Calu3 (cell line): Measurements from ENCODE around the gene PLK3. TPM values are rescaled to one million over a fixed set of nuclear protein-coding genes. Genes with fewer than 3 reads are reported as not detected.
"Not testable (repeated sequence)": the region's sequence is repeated elsewhere in the genome, so short reads cannot be mapped to it uniquely, and the experiment has no call there.

Experiments used
- Bru-seq: library from RNA; stranded (reverse); fragments of 400-500 nt; gene quantifications from one replicate; lab custom pipeline; 2021; lab: Mats Ljungman, UMichigan
- BruChase-seq, 2 experiments: library from RNA; stranded (reverse); fragments of 400-500 nt; gene quantifications; one replicate each; lab custom pipeline; 2021; lab: Mats Ljungman, UMichigan
- BruUV-seq: library from RNA; stranded (reverse); fragments of 400-500 nt; replicated peaks from 2 replicates; lab custom pipeline; 2021; lab: Mats Ljungman, UMichigan
- CTCF ChIA-PET: fragments of 300-600 bp; sonication (Branson Sonifier 250); formaldehyde crosslinking; loops from one replicate; lab custom pipeline; 2022; ENCODE audit warnings: antibody characterized with exemption; lab: Charles Lee
- DNase-seq: peaks from one replicate; pipeline ENCODE4 v3.0.0; 2022
- H3K27ac Mint-ChIP-seq: one replicate; pipeline ENCODE4 v1.8.0; 2022; ENCODE audit warnings: mixed read lengths; ENCODE audit not compliant: unreplicated experiment
- H3K27me3 Mint-ChIP-seq: one replicate; pipeline ENCODE4 v1.8.0; 2022; ENCODE audit warnings: mixed read lengths; ENCODE audit not compliant: unreplicated experiment
- H3K36me3 Mint-ChIP-seq: one replicate; pipeline ENCODE4 v1.8.0; 2022; ENCODE audit warnings: mild to moderate bottlenecking, moderate library complexity, mixed read lengths; ENCODE audit not compliant: insufficient read depth, unreplicated experiment
- H3K4me1 Mint-ChIP-seq: one replicate; pipeline ENCODE4 v1.8.0; 2022; ENCODE audit warnings: mild to moderate bottlenecking, low read depth, mixed read lengths; ENCODE audit not compliant: unreplicated experiment
- H3K4me3 Mint-ChIP-seq: one replicate; pipeline ENCODE4 v1.8.0; 2022; ENCODE audit warnings: mild to moderate bottlenecking, low read depth, moderate library complexity, mixed read lengths; ENCODE audit not compliant: unreplicated experiment
- H3K9me3 Mint-ChIP-seq: one replicate; pipeline ENCODE4 v1.8.0; 2022; ENCODE audit warnings: low read depth, mixed read lengths; ENCODE audit not compliant: unreplicated experiment
- CTCF ChIP-seq: fragments of 200-600 bp; IDR thresholded peaks from one replicate; pipeline ENCODE4 v1.8.0; 2022; ENCODE audit warnings: antibody characterized with exemption; ENCODE audit not compliant: unreplicated experiment
- intact Hi-C: fragments of 100-400 bp; cut with micrococcal nuclease; formaldehyde crosslinking; loops from one replicate; pipeline ENCODE4 v1.10.0; 2022; ENCODE audit not compliant: unreplicated experiment
- long read RNA-seq: library from polyadenylated mRNA; stranded (forward); transcript quantifications from one replicate; pipeline ENCODE4 v2.0.0, GENCODE V29; 2022
- total RNA-seq: library from RNA; stranded (reverse); gene quantifications from 2 replicates; pipeline ENCODE4 v1.2.3, GENCODE V29; 2022

The PLK3 gene
- 15.6 and 17.8 TPM in 2 replicates for total RNA-seq
- Bru-seq, nascent RNA, result percentile 63 among the genes with signal in this experiment
- BruChase-seq, experiment 1, labeled RNA remaining after a 6-hour chase, result percentile 64 among the genes with signal in this experiment
- percentile 58 among the genes with signal in this experiment for BruChase-seq, experiment 2, labeled RNA remaining after a 2-hour chase
- long read RNA-seq, transcript PLK3-201 (15 exons, 2,492 nt), result major isoform, 12 of 17 reads
- long read RNA-seq, partial matches to known transcripts, result 1 of 17 reads
- long read RNA-seq, other reads (novel, unspliced or antisense), result 4 of 17 reads

- no TSS peak for BruUV-seq
- intact Hi-C loops, result no loop called here
- peak; percentile 78 for TF ChIP-seq CTCF
- Mint-ChIP-seq H3K36me3 (peaks cover 57% of the 10 kb centered on the region), H3K27me3 (no peaks in the 10 kb centered on the region), H3K4me3 (peak within 1 kb of the TSS; percentile 77), H3K27ac (peak within 1 kb of the TSS; percentile 85), H3K4me1 (peaks cover 25% of the 10 kb centered on the region), H3K9me3 (no peaks in the 10 kb centered on the region)
- peak; percentile 98 for DNase-seq
- CTCF ChIA-PET, result interaction anchor here (0.6 to 1.6 kb wide), 10 partner anchors 9 to 211 kb away, joined by 3 to 10 read pairs (median 4); partner anchors contain the start of genes BTBD19, HECTD3, PTCH2 and RPS8
Observed at GRCh38 chr1:44799770-44800584, at the start of gene PLK3. Gene PLK3 (plus strand): TSS chr1:44800377. CDS start chr1:44800464, 87 bp downstream.

DNA sequence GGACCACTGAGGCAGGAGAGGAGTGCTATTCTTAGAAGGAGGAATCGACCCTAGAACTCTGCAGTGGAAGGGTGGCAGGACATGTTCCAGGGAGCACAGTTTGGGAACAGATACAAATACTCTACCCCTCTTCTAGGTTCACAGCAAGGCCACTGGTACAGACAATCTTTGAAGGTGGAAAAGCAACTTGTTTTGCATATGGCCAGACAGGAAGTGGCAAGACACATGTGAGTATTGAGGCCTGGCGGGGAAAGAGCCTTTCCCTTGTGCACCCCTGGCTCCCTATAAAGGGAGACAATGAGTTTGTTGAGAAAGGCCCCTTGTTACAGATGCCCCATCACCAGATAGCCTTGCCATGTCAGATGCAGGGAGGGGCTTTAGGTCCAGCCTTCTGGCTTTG lies 42.8 kb upstream of the PLK3 start:
- Mint-ChIP-seq H3K4me1 (no peaks in the 10 kb centered on the region), H3K36me3 (peaks cover 48% of the 10 kb centered on the region), H3K27me3 (no peaks in the 10 kb centered on the region), H3K9me3 (no peaks in the 10 kb centered on the region), H3K4me3 (no peak overlapping the region), H3K27ac (no peak overlapping the region)
- BruUV-seq, result no TSS peak
- no peak for DNase-seq
- intact Hi-C loops, result no loop called here
- CTCF ChIA-PET, result no interaction called here
- no peak for TF ChIP-seq CTCF

- BruUV-seq, result no TSS peak
- no peak for DNase-seq
- no peak overlapping the region for H3K27ac Mint-ChIP-seq
- no peaks in the 10 kb centered on the region for H3K4me1 Mint-ChIP-seq
- TF ChIP-seq CTCF, result no peak
- no peaks in the 10 kb centered on the region for H3K27me3 Mint-ChIP-seq
- no peak overlapping the region for H3K4me3 Mint-ChIP-seq
- CTCF ChIA-PET, result interaction anchor here (0.7 kb wide), 1 partner anchor 15 kb away, joined by 3 read pairs; no protein-coding TSS in a partner anchor
- H3K9me3 Mint-ChIP-seq, result no peaks in the 10 kb centered on the region
- intact Hi-C loops, result no loop called here
- peaks cover 46% of the 10 kb centered on the region for H3K36me3 Mint-ChIP-seq
Observed at GRCh38 chr1:44759077-44759476, 41.1 kb upstream of the PLK3 start.

GRCh38 chr1:44760876-44761275 lies 39.3 kb upstream of the PLK3 start:
- Mint-ChIP-seq H3K9me3 (no peaks in the 10 kb centered on the region), H3K4me3 (no peak overlapping the region), H3K27me3 (no peaks in the 10 kb centered on the region), H3K4me1 (no peaks in the 10 kb centered on the region), H3K36me3 (peaks cover 51% of the 10 kb centered on the region), H3K27ac (no peak overlapping the region)
- DNase-seq, result no peak
- no TSS peak for BruUV-seq
- CTCF ChIA-PET, result interaction anchor here (0.6 kb wide), 1 partner anchor 33 kb away, joined by 5 read pairs; no protein-coding TSS in a partner anchor
- intact Hi-C loops, result no loop called here
- no peak for TF ChIP-seq CTCF

DNA sequence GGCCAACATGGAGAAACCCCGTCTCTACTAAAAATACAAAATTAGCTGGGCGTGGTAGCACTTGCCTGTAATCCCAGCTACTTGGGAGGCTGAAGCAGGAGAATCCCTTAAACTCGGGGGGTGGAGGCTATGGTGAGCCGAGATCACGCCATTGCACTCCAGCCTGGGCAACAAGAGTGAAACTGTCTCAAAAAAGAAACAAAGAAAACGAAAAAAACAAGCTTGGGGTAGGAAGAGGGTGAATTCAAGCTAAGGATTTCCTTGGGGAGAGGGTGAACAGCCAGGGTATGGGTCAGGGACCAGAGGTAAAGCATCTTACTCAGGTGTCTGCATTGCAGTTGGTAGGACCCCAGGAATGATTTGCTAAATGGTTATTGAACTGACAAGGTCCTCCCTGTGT lies 33.8 kb upstream of the PLK3 start:
- BruUV-seq, intact Hi-C loops, H3K27me3 Mint-ChIP-seq, H3K27ac Mint-ChIP-seq, DNase-seq, CTCF ChIA-PET, H3K4me3 Mint-ChIP-seq, H3K4me1 Mint-ChIP-seq, H3K9me3 Mint-ChIP-seq: not testable (repeated sequence)
- peaks cover 26% of the 10 kb centered on the region for H3K36me3 Mint-ChIP-seq
